SIG-M5 treated with dmso at 0.1 percent for 504 hours (cell line): Measurements from ENCODE around the gene SLC26A8.

Experiments used
- DNase-seq: peaks from one replicate; lab custom pipeline; 2025; ENCODE audit not compliant: unreplicated experiment; lab: John Stamatoyannopoulos, UW

The SLC26A8 gene

GRCh38 chr6:36023996-36024795 is at the start of gene SLC26A8:
Gene SLC26A8, minus strand, starts transcription at chr6:36024641. Its CDS starts 4,934 bp downstream, at chr6:36019707.
- DNase-seq = peak; percentile 23

DNA sequence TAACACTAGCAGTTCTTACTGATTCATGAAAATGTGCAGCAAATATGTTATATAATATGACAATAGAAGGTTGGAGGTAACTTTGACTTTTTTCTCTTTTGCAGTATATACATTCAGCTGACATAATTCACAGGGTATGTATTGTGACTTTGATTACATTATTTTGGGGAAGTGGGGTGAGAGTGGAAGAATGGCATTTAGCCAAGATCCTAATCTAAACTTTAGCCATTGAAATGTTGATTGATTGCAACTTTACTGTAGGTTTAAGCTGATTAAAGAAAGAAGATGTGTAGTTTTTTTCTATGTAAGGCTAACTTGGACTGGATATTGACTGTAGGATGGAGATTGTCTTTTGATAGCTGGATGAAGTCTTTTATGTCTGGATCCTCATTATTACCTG is 49.1 kb upstream of the SLC26A8 start:
- no peak for DNase-seq

DNA sequence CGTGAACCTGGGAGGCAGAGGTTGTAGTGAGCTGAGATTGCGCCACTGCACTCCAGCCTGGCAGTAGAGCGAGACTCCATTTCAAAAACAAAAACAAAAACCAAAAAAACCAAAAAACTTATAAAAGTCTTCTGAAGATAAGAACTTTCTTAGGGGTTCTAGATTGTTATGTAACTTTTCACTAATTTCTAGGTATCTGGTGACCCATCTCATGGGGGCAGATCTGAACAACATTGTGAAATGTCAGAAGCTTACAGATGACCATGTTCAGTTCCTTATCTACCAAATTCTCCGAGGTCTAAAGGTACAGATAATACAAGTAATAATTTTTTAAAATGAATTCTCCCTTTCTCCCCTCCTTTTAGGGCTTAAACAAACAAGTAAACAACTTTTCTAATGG is 48.2 kb upstream of the SLC26A8 start:
- DNase-seq = no peak

DNA sequence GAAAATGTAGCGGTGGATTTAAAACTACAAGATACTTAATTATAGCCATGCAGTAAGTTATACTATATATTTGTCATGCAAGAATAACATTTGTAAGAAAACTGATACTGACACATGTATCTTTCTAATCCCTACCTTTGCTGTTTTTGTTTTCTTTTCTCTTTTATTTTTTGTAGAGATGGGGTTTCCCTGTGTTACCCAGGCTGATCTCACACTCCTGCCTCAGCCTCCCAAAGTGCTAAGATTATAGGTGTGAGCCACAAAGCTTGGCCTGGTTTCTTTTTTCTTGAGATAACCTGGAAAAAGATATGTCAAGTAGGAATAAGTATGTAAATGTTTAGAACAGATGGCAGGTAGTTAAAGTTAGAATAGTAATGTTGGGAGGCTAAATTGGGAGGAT is 47.3 kb upstream of the SLC26A8 start:
- DNase-seq = no peak

- DNase-seq = no peak
Measured at GRCh38 chr6:36071281-36071680, 46.8 kb upstream of the SLC26A8 start.

GRCh38 chr6:36070252-36070651 is 45.8 kb upstream of the SLC26A8 start:
- no peak for DNase-seq

DNA sequence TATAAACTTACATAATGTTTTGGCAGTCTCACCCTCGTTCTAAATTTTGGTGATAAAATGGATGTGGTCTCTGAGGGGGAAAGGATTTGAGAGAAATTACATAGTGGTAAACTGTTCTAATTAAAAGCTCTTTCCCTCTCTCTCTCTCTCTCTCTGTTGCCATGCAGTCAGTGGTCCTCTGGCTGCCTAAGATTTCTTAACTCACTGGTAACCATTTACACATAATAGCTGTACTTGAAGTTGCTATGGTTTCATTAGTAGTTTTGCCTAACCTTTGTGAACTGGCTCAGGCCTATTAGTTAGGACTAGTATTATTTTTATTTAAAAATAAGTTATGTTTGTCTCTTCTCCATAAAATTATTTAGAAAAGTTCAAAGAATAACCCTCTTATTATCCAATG is 45.1 kb upstream of the SLC26A8 start:
- DNase-seq = no peak

DNA sequence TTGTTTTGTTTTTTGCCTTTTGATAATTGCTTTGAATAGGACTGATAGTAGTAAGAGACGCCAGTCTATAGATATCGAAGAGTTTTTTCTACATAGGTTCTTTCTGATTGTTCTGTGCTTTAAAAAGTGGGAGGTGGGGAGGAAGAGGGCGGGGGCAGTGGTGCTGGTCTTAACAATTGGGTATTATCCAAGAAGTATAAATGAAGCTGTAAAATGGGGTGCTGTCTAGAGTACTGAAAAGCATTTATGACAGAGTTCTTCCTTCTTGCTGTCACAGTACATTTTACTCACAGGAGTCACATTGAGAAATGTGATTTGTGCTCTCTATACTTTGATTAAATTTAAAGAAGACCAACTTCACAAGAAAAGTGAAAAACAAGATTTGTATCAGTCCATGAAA is 44.1 kb upstream of the SLC26A8 start:
- DNase-seq = no peak

DNA sequence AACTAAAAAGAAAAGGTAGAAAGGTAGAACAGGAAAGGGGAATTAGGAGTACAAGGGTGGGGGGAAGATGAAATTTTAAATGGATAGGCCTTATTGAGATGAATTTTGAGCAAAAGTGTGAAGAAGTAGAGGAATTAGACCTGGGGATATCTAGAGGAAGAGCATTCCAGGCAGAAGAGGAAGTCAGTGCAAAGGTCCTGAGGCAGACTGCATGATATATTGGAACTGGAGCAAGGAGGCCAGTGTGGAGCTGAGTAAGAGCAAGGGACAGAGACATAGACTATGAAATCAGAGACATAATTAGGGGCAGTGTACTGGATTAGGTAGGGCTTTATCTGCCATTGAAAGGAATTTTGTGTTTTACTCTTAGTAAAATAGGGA is 43.6 kb upstream of the SLC26A8 start:
- no peak for DNase-seq

GRCh38 chr6:36067374-36068011 is 43.1 kb upstream of the SLC26A8 start:
- DNase-seq = no peak

GRCh38 chr6:36066817-36067216 is 42.4 kb upstream of the SLC26A8 start:
- no peak for DNase-seq

GRCh38 chr6:36065916-36066315 is 41.5 kb upstream of the SLC26A8 start:
- no peak for DNase-seq

GRCh38 chr6:36064770-36065396 is 40.4 kb upstream of the SLC26A8 start:
- no peak for DNase-seq

DNA sequence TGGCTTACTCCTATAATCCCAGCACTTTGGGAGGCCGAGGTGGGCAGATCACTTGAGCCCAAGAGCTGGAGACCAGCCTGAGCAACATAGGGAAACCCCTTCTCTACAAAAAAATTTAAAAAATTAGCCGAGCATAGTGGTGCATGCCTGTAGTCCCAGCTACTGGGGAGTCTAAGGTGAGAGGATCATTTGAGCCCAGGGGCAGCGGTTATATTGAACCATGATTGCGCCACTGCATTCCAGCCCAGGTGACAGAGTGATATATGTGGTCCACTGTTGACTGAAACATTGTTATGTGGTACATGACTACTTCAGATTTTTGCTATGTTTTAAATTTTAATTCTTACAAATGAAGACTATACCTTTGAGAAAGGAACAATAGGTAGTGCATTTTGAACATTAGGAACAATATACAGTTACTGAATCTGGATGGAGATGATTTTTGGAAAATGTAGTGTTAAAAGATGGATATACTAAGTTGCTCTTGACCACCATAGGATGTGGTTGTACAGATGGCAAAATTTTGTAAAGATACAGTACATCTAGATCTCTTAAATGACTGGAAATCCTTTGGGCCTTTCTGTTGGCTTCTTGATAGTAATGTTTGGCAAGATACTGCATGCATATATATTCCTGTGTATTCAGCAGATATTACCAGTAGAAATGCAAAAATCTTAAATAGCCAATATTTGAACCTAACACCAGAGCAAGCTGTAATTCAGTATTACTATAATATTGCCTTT is 39.0 kb upstream of the SLC26A8 start:
- DNase-seq = no peak

DNA sequence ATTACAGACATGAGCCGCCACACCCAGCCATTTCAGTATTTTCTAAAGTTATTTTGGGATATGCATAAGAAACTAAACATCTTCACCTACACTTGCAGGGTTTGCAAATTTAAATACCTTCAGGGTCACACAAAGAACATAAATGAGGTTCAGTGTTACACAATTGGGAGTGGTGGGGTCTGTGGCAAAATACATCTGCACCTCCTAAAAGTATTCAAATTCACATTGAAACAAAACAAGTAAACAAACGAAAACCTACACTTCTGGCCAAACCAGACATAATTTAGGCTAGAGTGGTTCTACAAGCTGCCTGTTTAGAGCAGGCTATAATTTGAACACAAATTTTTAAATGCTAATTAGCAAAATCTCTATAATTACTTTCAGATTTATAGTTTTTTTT is 37.8 kb upstream of the SLC26A8 start:
- DNase-seq = no peak

DNA sequence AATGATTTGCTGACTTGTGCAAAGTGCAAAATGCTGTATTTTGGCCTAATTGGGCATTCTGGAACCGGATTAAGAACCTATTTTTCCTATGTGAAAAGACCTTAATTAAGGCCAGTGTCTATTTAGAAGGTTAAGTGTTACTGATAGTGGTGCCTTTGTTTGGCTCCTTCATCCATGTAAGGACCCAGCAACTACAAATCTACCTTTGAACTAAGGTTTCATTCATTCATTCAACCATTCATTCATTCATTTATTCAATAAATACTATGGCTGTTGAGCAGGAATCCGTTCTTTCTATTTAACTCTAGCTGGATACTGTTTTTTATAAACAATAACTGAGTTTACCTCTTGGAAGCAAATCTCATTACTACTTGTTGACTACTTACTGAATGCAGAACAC is 36.8 kb upstream of the SLC26A8 start:
- DNase-seq = no peak

DNA sequence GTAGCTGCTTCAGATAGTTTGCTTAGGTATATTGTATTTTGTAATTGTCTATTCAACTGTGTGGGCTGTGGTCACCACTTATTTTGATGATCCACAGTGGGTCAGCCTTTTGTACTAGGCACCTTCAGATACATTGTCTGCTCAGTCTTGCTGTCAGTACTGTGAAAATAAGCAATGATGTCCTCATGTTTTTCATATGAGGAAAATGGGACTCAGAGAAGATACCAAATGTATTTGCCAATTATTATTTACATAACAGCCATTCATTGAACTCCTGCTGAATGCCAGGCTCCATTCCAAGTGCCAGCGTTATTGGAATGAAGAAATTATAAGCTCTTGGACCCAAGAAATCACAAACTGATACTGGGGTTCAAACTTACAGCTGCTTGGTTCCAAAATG is 31.7 kb upstream of the SLC26A8 start:
- no peak for DNase-seq

- DNase-seq = no peak
Measured at GRCh38 chr6:36054956-36055355, 30.5 kb upstream of the SLC26A8 start.

DNA sequence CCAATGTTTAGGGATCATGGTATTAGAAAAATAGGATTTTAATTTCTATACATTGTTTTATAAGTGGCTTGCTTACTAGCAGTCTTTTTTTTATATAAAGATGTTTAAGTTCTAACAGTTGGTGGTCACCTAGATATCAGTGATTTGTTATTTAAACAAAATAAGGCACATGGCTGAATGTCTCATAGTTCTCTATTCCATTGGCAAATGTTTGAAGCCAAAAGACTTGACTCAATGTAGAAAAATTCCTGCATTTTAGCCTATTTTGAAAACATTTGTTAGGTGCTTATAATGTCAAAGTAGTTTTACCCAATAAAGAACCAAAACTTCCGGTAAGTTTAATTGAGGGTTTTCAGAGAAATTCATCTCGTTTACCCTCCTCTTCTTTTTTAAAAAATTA is 30.0 kb upstream of the SLC26A8 start:
- no peak for DNase-seq

- no peak for DNase-seq
Measured at GRCh38 chr6:36053878-36054277, 29.4 kb upstream of the SLC26A8 start.

DNA sequence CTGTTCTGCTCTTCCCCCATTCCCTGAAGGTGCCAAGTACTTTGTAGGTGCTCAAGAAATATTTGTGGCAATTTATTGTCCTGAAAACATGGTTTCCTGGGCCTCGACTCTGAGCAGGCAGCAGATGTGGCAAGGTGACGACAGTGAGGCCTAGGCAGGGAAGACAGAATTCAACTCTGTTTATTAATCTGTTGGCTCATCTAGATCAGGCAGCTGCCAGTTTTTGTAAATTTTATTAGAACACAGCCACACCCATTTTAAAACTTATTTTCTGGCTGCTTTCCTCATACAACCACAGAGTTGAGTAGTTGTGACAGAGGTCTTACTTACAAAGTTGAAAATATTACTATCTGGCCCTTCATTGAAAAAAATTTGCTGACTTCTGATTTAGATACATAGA is 27.7 kb upstream of the SLC26A8 start:
- DNase-seq = no peak
